Suprapubic skin (tissue), 4 donors: Measurements from ENCODE around the gene TOR4A. TPM values are rescaled to one million over a fixed set of nuclear protein-coding genes. Genes with fewer than 3 reads are reported as not detected.

Experiments
- DNase-seq, 2 donors: peaks; one replicate each; pipeline ENCODE4 v3.0.0-alpha.2; 2019; ENCODE audit warnings: low spot score in 2 of 2
- H3K27ac ChIP-seq: fragments of 200-600 bp; sonication (generic); one replicate; pipeline ENCODE4 v1.5.1; 2019
- H3K27me3 ChIP-seq: fragments of 200-600 bp; sonication (generic); one replicate; pipeline ENCODE4 v1.5.1; 2019
- H3K36me3 ChIP-seq: fragments of 200-600 bp; sonication (generic); one replicate; pipeline ENCODE4 v1.5.1; 2019
- H3K4me1 ChIP-seq: fragments of 200-600 bp; sonication (generic); one replicate; pipeline ENCODE4 v1.5.1; 2019
- H3K4me3 ChIP-seq: fragments of 200-600 bp; sonication (generic); one replicate; pipeline ENCODE4 v1.5.1; 2019; ENCODE audit warnings: mild to moderate bottlenecking
- H3K9me3 ChIP-seq: fragments of 200-600 bp; sonication (generic); one replicate; pipeline ENCODE4 v1.5.1; 2019
- CTCF ChIP-seq, 2 donors: fragments of 200-600 bp in 1 of 2; fragments of 450-650 bp in 1 of 2; sonication (generic) in 1 of 2; IDR thresholded peaks; one replicate each; pipeline ENCODE4 v1.5.1; 2016 to 2019; ENCODE audit warnings: antibody characterized with exemption in 2 of 2, mild to moderate bottlenecking in 1 of 2, moderate library complexity in 1 of 2
- EP300 ChIP-seq: sonication (generic); formaldehyde crosslinking; IDR thresholded peaks from one replicate; pipeline ENCODE4 v1.6.1; 2017; ENCODE audit warnings: antibody characterized with exemption
- POLR2A ChIP-seq, 2 donors: fragments of 450-650 bp; IDR thresholded peaks; one replicate each; pipeline ENCODE4 v1.6.1; 2017; ENCODE audit warnings: antibody characterized with exemption in 2 of 2, mild to moderate bottlenecking in 2 of 2, moderate library complexity in 2 of 2
- POLR2AphosphoS5 ChIP-seq, 3 donors: sonication (generic); formaldehyde crosslinking; IDR thresholded peaks; one replicate each; pipeline ENCODE4 v1.6.1; 2017; ENCODE audit warnings: antibody characterized with exemption in 3 of 3
- WGBS: methylation state at CpG from one replicate; pipeline ENCODE4 v1.1.5; 2018; 5-methylcytosine and 5-hydroxymethylcytosine counted together
- total RNA-seq, 4 donors: library from RNA; depleted of rRNA; stranded (reverse); fragments of >200 nt; gene quantifications; one replicate each; pipeline ENCODE4 v1.1.0, GENCODE V29; 2016

Gene TOR4A
- total RNA-seq, 4 donors from 2014 or later = 3.5 to 9.2 (median 4.4) TPM

GRCh38 chr9:137308057-137308619 lies 30.6 kb downstream of the TOR4A start:
- no peaks in the 10 kb centered on the region for H3K36me3 ChIP-seq
- no peaks in the 10 kb centered on the region for H3K9me3 ChIP-seq
- peaks cover 86% of the 10 kb centered on the region for H3K4me1 ChIP-seq
- no peak for DNase-seq
- peaks cover 9% of the 10 kb centered on the region for H3K27me3 ChIP-seq
- no peak for TF ChIP-seq POLR2A (IDR thresholded peaks at IDR 0.05)
- TF ChIP-seq POLR2AphosphoS5 (IDR thresholded peaks at IDR 0.05) = no peak
- no peak for TF ChIP-seq EP300
- TF ChIP-seq CTCF (IDR thresholded peaks at IDR 0.05) = no peak
- no peak overlapping the region for H3K4me3 ChIP-seq
- no peak overlapping the region for H3K27ac ChIP-seq
- WGBS = 91% methylated on average over 7 of the region's 20 CpGs

- no peak for TF ChIP-seq CTCF (IDR thresholded peaks at IDR 0.05)
- TF ChIP-seq POLR2AphosphoS5 (IDR thresholded peaks at IDR 0.05) = no peak
- no peak for TF ChIP-seq EP300
- TF ChIP-seq POLR2A (IDR thresholded peaks at IDR 0.05) = no peak
- H3K9me3 ChIP-seq = no peaks in the 10 kb centered on the region
- H3K27ac ChIP-seq = peak overlapping the region; percentile 91
- H3K27me3 ChIP-seq = peaks cover 9% of the 10 kb centered on the region
- H3K4me3 ChIP-seq = no peak overlapping the region
- H3K4me1 ChIP-seq = peaks cover 86% of the 10 kb centered on the region
- WGBS = 87% methylated on average over 8 of the region's 15 CpGs
- no peaks in the 10 kb centered on the region for H3K36me3 ChIP-seq
- peak in 1 of 2 donors; percentile 59 for DNase-seq
Observed at GRCh38 chr9:137309368-137310188, 32.1 kb downstream of the TOR4A start.

- peak; percentile 65 to 74 for DNase-seq
- TF ChIP-seq CTCF (IDR thresholded peaks at IDR 0.05) = no peak
- TF ChIP-seq EP300 = no peak
- no peak for TF ChIP-seq POLR2A (IDR thresholded peaks at IDR 0.05)
- no peak for TF ChIP-seq POLR2AphosphoS5 (IDR thresholded peaks at IDR 0.05)
- no peak overlapping the region for H3K4me3 ChIP-seq
- 55% methylated on average over 11 of the region's 20 CpGs for WGBS
- peaks cover 9% of the 10 kb centered on the region for H3K27me3 ChIP-seq
- H3K9me3 ChIP-seq = no peaks in the 10 kb centered on the region
- peak overlapping the region; percentile 91 for H3K27ac ChIP-seq
- no peaks in the 10 kb centered on the region for H3K36me3 ChIP-seq
- H3K4me1 ChIP-seq = peaks cover 86% of the 10 kb centered on the region
Observed at GRCh38 chr9:137310189-137311052, 32.9 kb downstream of the TOR4A start.

- H3K27me3 ChIP-seq = peaks cover 9% of the 10 kb centered on the region
- no peak for TF ChIP-seq POLR2A (IDR thresholded peaks at IDR 0.05)
- TF ChIP-seq EP300 = no peak
- TF ChIP-seq POLR2AphosphoS5 (IDR thresholded peaks at IDR 0.05) = no peak
- no peak for TF ChIP-seq CTCF (IDR thresholded peaks at IDR 0.05)
Observed at GRCh38 chr9:137311171-137311985, 33.9 kb downstream of the TOR4A start.

More at GRCh38 chr9:137311171-137311985, 33.9 kb downstream of the TOR4A start:
- peaks cover 86% of the 10 kb centered on the region for H3K4me1 ChIP-seq
- no peaks in the 10 kb centered on the region for H3K9me3 ChIP-seq
- H3K27ac ChIP-seq = peak overlapping the region; percentile 91
- DNase-seq = peak; percentile 75 to 82
- no peaks in the 10 kb centered on the region for H3K36me3 ChIP-seq
- no peak overlapping the region for H3K4me3 ChIP-seq
- 51% methylated on average over 2 of the region's 27 CpGs for WGBS
